Caco-2 (cell line): ENCODE results near the gene SESN1. TPM values are rescaled to one million over a fixed set of nuclear protein-coding genes. Genes with fewer than 3 reads are reported as not detected.

ENCODE experiments used
- BruUV-seq: library from RNA; stranded (reverse); fragments of 400-500 nt; replicated peaks from 2 replicates; lab custom pipeline; 2021; lab: Mats Ljungman, UMichigan
- CTCF ChIA-PET: fragments of 300-600 bp; sonication (Branson Sonifier 250); formaldehyde crosslinking; loops from one replicate; lab custom pipeline; 2022; ENCODE audit warnings: antibody characterized with exemption; lab: Charles Lee
- POLR2A ChIA-PET: fragments of 300-600 bp; sonication (Branson Sonifier 250); formaldehyde crosslinking; loops from one replicate; lab custom pipeline; 2022; ENCODE audit warnings: antibody characterized with exemption; lab: Charles Lee
- DNase-seq, 2 experiments: peaks; one replicate each; pipeline versions ENCODE4 v3.0.0 to v3.0.0-alpha.2; 2020 to 2022
- H3K27me3 ChIP-seq: replicated peaks from 2 replicates; pipeline ENCODE4 v1.6.0; 2011; ENCODE audit warnings: low read length; ENCODE audit not compliant: control insufficient read depth, insufficient read depth
- H3K36me3 ChIP-seq: 2 replicates; pipeline ENCODE4 v1.5.1; 2011; ENCODE audit warnings: low read length; ENCODE audit not compliant: control insufficient read depth, insufficient read depth
- H3K4me1 ChIP-seq: fragments of 250-450 bp; sonication (Bioruptor Pico); 2 replicates; pipeline ENCODE4 v1.5.1; 2020; ENCODE audit warnings: mild to moderate bottlenecking
- H3K4me3 ChIP-seq: 2 replicates; pipeline ENCODE4 v1.5.1; 2011; ENCODE audit warnings: low read depth, mild to moderate bottlenecking, control low read depth, low read length
- H3K9me3 ChIP-seq: fragments of 250-450 bp; sonication (Bioruptor Pico); 2 replicates; pipeline ENCODE4 v1.5.1; 2020; ENCODE audit warnings: mild to moderate bottlenecking, moderate library complexity
- H3K27ac Mint-ChIP-seq: one replicate; pipeline ENCODE4 v1.8.0; 2022; ENCODE audit warnings: mixed read lengths; ENCODE audit not compliant: unreplicated experiment
- H3K27me3 Mint-ChIP-seq: one replicate; pipeline ENCODE4 v1.8.0; 2022; ENCODE audit warnings: mixed read lengths; ENCODE audit not compliant: insufficient read depth, unreplicated experiment
- H3K36me3 Mint-ChIP-seq: one replicate; pipeline ENCODE4 v1.8.0; 2022; ENCODE audit warnings: mild to moderate bottlenecking, mixed read lengths; ENCODE audit not compliant: insufficient read depth, unreplicated experiment
- H3K4me1 Mint-ChIP-seq: one replicate; pipeline ENCODE4 v1.8.0; 2022; ENCODE audit warnings: low read depth, mixed read lengths; ENCODE audit not compliant: unreplicated experiment
- H3K4me3 Mint-ChIP-seq: one replicate; pipeline ENCODE4 v1.8.0; 2022; ENCODE audit warnings: mild to moderate bottlenecking, moderate library complexity, mixed read lengths; ENCODE audit not compliant: unreplicated experiment
- H3K9me3 Mint-ChIP-seq: one replicate; pipeline ENCODE4 v1.8.0; 2022; ENCODE audit warnings: mixed read lengths; ENCODE audit not compliant: unreplicated experiment
- intact Hi-C: fragments of 100-400 bp; cut with micrococcal nuclease; formaldehyde crosslinking; loops from one replicate; pipeline ENCODE4 v1.10.0; 2022; ENCODE audit not compliant: unreplicated experiment
- total RNA-seq: library from RNA; stranded (reverse); gene quantifications from 2 replicates; pipeline ENCODE4 v1.2.3, GENCODE V29; 2022
- TF ChIP-seq, protein P1 (sequence below), 2 experiments: fragments of 200-600 bp in 1 of 2; IDR thresholded peaks; 1 replicate in 1 of 2; 2 replicates in 1 of 2; pipeline versions ENCODE4 v1.5.1 to v1.8.0; 2011 to 2022; ENCODE audit warnings: antibody characterized with exemption in 1 of 2, control low read depth in 1 of 2, inconsistent platforms in 1 of 2, low read depth in 1 of 2, low read length in 1 of 2, mild to moderate bottlenecking in 1 of 2, moderate library complexity in 1 of 2; ENCODE audit not compliant: insufficient read depth in 1 of 2, severe bottlenecking in 1 of 2, unreplicated experiment in 1 of 2

SESN1 gene
- total RNA-seq, 1 experiment from 2014 or later, result 21.9 TPM

DNA sequence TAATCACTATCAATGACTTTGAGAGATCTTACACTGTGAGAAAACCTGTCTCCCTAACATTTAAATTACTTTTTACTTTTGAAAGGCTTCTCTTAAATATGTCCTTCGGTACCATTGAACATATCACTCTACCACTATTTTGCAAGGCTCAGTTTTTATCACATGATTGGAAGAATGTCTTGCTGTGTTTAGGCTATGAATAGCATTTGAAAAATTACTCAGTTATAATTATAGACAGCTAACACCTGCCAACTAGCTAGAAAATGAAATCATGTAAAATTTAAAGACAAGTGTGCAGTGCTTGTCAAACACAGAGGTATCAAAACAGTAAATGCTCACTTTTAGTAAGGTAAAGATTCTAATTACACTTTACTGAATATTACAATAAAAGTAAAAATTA lies 11.0 kb downstream of the SESN1 start:
- POLR2A ChIA-PET, result no interaction called here
- Histone ChIP-seq H3K9me3 (no peaks in the 10 kb centered on the region), H3K36me3 (no peaks in the 10 kb centered on the region), H3K27me3 (no peaks in the 10 kb centered on the region), H3K4me3 (no peak overlapping the region), H3K4me1 (no peaks in the 10 kb centered on the region; the same call in 1 of the 2 replicates)
- H3K27me3 Mint-ChIP-seq, result no peaks in the 10 kb centered on the region
- CTCF ChIA-PET, result no interaction called here
- no TSS peak for BruUV-seq
- peaks cover 7% of the 10 kb centered on the region for H3K4me1 Mint-ChIP-seq
- no peaks in the 10 kb centered on the region for H3K36me3 Mint-ChIP-seq
- no peak for DNase-seq
- intact Hi-C loops, result no loop called here
- H3K4me3 Mint-ChIP-seq, result no peak overlapping the region
- TF ChIP-seq, protein P1, sequence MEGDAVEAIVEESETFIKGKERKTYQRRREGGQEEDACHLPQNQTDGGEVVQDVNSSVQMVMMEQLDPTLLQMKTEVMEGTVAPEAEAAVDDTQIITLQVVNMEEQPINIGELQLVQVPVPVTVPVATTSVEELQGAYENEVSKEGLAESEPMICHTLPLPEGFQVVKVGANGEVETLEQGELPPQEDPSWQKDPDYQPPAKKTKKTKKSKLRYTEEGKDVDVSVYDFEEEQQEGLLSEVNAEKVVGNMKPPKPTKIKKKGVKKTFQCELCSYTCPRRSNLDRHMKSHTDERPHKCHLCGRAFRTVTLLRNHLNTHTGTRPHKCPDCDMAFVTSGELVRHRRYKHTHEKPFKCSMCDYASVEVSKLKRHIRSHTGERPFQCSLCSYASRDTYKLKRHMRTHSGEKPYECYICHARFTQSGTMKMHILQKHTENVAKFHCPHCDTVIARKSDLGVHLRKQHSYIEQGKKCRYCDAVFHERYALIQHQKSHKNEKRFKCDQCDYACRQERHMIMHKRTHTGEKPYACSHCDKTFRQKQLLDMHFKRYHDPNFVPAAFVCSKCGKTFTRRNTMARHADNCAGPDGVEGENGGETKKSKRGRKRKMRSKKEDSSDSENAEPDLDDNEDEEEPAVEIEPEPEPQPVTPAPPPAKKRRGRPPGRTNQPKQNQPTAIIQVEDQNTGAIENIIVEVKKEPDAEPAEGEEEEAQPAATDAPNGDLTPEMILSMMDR (IDR thresholded peaks at IDR 0.05; ENCODE audit: insufficient read depth in 1 of 2, low read depth in 1 of 2, low read length in 1 of 2, severe bottlenecking in 1 of 2, unreplicated experiment in 1 of 2), result no peak
- H3K9me3 Mint-ChIP-seq, result no peaks in the 10 kb centered on the region
- H3K27ac Mint-ChIP-seq, result no peak overlapping the region

- Mint-ChIP-seq H3K36me3 (no peaks in the 10 kb centered on the region), H3K9me3 (no peaks in the 10 kb centered on the region), H3K27me3 (no peaks in the 10 kb centered on the region), H3K27ac (no peak overlapping the region), H3K4me3 (no peak overlapping the region), H3K4me1 (peaks cover 2% of the 10 kb centered on the region)
- H3K9me3 ChIP-seq, result no peaks in the 10 kb centered on the region
- no peaks in the 10 kb centered on the region for H3K36me3 ChIP-seq
- POLR2A ChIA-PET, result no interaction called here
- TF ChIP-seq, protein P1 (IDR thresholded peaks at IDR 0.05; ENCODE audit: insufficient read depth in 1 of 2, low read depth in 1 of 2, low read length in 1 of 2, severe bottlenecking in 1 of 2, unreplicated experiment in 1 of 2), result no peak
- BruUV-seq, result no TSS peak
- intact Hi-C loops, result no loop called here
- no peaks in the 10 kb centered on the region for H3K4me1 ChIP-seq
- H3K27me3 ChIP-seq, result no peaks in the 10 kb centered on the region
- H3K4me3 ChIP-seq, result no peak overlapping the region
- CTCF ChIA-PET, result no interaction called here
- DNase-seq, result no peak
Measured at GRCh38 chr6:109082188-109082577, 12.5 kb downstream of the SESN1 start.

GRCh38 chr6:109081516-109082187 lies 13.0 kb downstream of the SESN1 start:
- intact Hi-C loops, result no loop called here
- no peaks in the 10 kb centered on the region for H3K36me3 ChIP-seq
- no peak overlapping the region for H3K4me3 ChIP-seq
- Mint-ChIP-seq H3K27ac (no peak overlapping the region), H3K36me3 (no peaks in the 10 kb centered on the region), H3K4me1 (no peaks in the 10 kb centered on the region), H3K9me3 (no peaks in the 10 kb centered on the region), H3K27me3 (no peaks in the 10 kb centered on the region), H3K4me3 (no peak overlapping the region)
- no peaks in the 10 kb centered on the region for H3K27me3 ChIP-seq
- TF ChIP-seq, protein P1 (IDR thresholded peaks at IDR 0.05; ENCODE audit: insufficient read depth in 1 of 2, low read depth in 1 of 2, low read length in 1 of 2, severe bottlenecking in 1 of 2, unreplicated experiment in 1 of 2), result no peak
- DNase-seq, result no peak
- H3K9me3 ChIP-seq, result no peaks in the 10 kb centered on the region
- no peaks in the 10 kb centered on the region for H3K4me1 ChIP-seq
- POLR2A ChIA-PET, result no interaction called here
- BruUV-seq, result no TSS peak
- CTCF ChIA-PET, result no interaction called here
